ENCODE data around the gene SYNE4.

- TF ChIP-seq POLR2A (IDR thresholded peaks at IDR 0.05), result no peak
- TF ChIP-seq, protein P1, sequence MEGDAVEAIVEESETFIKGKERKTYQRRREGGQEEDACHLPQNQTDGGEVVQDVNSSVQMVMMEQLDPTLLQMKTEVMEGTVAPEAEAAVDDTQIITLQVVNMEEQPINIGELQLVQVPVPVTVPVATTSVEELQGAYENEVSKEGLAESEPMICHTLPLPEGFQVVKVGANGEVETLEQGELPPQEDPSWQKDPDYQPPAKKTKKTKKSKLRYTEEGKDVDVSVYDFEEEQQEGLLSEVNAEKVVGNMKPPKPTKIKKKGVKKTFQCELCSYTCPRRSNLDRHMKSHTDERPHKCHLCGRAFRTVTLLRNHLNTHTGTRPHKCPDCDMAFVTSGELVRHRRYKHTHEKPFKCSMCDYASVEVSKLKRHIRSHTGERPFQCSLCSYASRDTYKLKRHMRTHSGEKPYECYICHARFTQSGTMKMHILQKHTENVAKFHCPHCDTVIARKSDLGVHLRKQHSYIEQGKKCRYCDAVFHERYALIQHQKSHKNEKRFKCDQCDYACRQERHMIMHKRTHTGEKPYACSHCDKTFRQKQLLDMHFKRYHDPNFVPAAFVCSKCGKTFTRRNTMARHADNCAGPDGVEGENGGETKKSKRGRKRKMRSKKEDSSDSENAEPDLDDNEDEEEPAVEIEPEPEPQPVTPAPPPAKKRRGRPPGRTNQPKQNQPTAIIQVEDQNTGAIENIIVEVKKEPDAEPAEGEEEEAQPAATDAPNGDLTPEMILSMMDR (IDR thresholded peaks at IDR 0.05), result no peak
Measured at GRCh38 chr19:36051637-36052036, 43.0 kb upstream of the SYNE4 start.

Data from uterus (tissue), 2 donors.